A549 treated with AZD9567 at 1 μM for 4 hours (cell line): ENCODE results near the gene BMERB1. TPM values are rescaled to one million over a fixed set of nuclear protein-coding genes. Genes with fewer than 3 reads are reported as not detected.

Experiments
- total RNA-seq: library from RNA; stranded (reverse); fragments of 200-300 nt; extraction: Qiagen RNA extraction; gene quantifications from 5 replicates; pipeline ENCODE4 v1.2.3, GENCODE V29; 2022; ENCODE audit not compliant: insufficient read depth

The BMERB1 gene
- total RNA-seq, result 60.6 to 77.1 TPM (median 72.8 TPM) in 5 replicates

DNA sequence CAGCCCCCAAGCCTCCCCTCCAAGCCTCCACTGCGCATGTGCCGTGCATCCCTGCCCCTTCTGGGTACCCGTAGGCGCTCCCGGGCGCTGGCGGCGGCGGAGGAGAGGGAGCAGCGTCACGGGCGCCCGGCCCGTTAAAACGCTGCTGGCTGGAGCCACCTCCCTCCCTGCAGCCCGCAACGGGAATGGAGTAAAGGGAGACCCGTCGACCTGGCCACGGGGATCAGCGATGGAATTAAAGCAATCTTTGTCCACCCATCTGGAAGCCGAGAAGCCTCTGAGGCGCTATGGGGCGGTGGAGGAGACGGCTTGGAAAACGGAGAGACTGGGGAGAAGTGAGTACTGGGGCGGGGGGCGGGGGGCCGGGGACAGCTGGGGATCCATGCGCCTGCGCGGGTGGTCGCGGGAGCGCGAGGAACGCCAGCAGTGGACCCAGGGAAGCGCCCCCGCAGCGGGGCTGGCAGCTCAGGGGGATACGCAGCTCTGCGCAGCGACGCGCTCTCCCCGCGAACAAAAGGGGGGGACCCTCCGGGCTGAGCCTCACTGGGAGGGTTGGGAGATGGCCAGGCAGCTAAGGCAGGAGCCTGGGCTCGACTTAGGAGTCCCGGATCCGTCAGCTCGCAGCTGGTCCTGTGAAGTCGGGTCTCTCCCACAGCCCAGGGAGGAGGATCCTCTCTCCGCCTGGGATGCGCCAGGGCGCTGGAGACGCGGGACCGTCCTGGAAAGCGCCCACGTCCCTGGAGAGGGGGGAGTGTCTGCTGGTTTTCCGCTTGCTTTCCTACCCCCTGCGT lies at the start of gene BMERB1:
BMERB1 (plus strand) TSS at position 164 of the 791 bp plus-strand sequence; CDS start at position 230, 66 bp downstream.

DNA sequence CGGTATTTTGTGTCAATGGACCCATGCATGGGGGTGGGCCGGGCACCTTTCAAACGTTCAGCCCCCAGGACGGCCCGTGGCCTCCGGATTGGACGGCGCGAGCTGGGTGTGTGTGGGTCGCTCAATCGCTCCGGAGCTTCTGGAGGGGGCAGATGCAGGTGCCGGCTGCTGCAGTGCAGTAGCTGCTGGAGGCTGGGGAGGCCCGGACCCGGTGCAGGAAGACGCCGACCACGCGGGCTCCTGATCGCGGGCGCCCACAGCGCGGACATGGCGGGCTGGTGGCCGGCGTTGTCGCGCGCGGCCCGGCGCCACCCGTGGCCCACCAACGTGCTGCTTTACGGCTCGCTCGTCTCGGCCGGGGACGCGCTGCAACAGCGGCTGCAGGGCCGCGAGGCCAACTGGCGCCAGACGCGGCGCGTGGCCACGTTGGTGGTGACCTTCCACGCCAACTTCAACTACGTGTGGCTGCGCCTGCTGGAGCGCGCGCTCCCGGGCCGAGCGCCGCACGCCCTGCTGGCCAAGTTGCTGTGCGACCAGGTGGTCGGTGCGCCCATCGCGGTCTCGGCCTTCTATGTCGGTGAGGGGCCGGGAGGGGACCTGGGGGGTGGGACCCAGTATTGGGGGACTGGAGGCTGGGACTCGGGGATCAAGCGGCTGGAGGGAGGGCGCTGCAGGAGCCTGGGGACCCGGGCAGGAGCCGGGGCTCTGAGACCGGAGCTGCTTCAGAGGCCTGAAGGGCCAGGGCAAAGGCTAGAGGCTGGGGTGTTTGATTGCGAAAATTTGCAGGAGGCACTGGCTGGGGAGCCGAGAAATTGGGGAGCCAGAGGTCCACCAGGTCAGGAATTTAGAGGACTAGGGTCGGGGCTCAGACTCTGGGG lies 38.5 kb upstream of the BMERB1 start, which contains the start of gene MPV17L:
MPV17L (plus strand) TSS at position 124 of the 878 bp plus-strand sequence; CDS start at position 268, 144 bp downstream.

Other genes with a start within 250 kb of the BMERB1 start
- gene NPIPA5, start 56.3 kb upstream of the BMERB1 start, total RNA-seq, result 0.26 to 3.3 TPM (median 1.7 TPM) in 3 of 5 replicates, not detected in the others
- 4.0 to 11.8 TPM (median 5.1 TPM) in 5 replicates for gene MPV17L, start 38.8 kb upstream of the BMERB1 start, total RNA-seq
- 9.0 to 11.0 TPM (median 10.0 TPM) in 5 replicates for gene MARF1, start 208.6 kb downstream of the BMERB1 start, total RNA-seq
- gene NDE1, start 215.7 kb downstream of the BMERB1 start, total RNA-seq, result 35.0 to 38.2 TPM (median 38.0 TPM) in 5 replicates